ENCODE data around the gene AAMDC. TPM values are rescaled to one million over a fixed set of nuclear protein-coding genes. Genes with fewer than 3 reads are reported as not detected.
"Not testable (repeated sequence)": the region's sequence is repeated elsewhere in the genome, so short reads cannot be mapped to it uniquely, and the experiment has no call there.

The AAMDC gene
- total RNA-seq, 6 experiments from 2014 or later: 33.3 to 48.5 (median 39.5) TPM

- no peak for DNase-seq
- peaks cover 33% of the 10 kb centered on the region for H3K4me1 Mint-ChIP-seq (ENCODE audit: low read depth)
- peaks cover 20% of the 10 kb centered on the region; the same call in 1 of the 2 replicates for H3K36me3 Mint-ChIP-seq (ENCODE audit: low read depth)
- no peak overlapping the region for H3K4me3 Mint-ChIP-seq
- TF ChIP-seq CTCF (IDR thresholded peaks at IDR 0.05): no peak
- H3K27me3 Mint-ChIP-seq (ENCODE audit: insufficient read depth): no peaks in the 10 kb centered on the region
- no peaks in the 10 kb centered on the region for H3K9me3 Mint-ChIP-seq
- no peak overlapping the region for H3K27ac Mint-ChIP-seq
These were observed 55.1 kb downstream of the AAMDC start for GRCh38 chr11:77876045-77876444.

DNA sequence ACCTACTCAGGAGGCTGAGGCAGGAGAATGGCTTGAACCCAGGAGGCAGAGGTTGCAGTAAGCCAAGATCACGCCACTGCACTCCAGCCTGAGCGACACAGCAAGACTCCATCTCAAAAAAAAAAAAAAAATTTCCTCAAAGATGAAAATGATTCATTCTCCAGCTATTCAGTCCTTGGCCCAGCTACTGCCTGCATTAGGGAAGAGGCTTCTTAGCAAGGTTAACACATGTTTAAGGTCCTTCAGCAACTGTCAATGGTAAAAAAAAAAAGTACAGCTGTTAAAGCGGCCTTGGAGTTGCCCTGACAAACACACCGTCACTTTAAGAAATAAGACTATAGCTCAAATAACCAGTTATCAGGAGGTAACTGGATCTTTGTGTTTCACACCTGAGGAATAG, 57.3 kb downstream of the AAMDC start:
- not testable (repeated sequence) for H3K4me3 Mint-ChIP-seq; H3K9me3 Mint-ChIP-seq; H3K27me3 Mint-ChIP-seq (ENCODE audit: insufficient read depth)
- Mint-ChIP-seq H3K4me1 (ENCODE audit: low read depth) (peaks cover 33% of the 10 kb centered on the region), H3K36me3 (ENCODE audit: low read depth) (peaks cover 13% of the 10 kb centered on the region; the same call in 1 of the 2 replicates), H3K27ac (peak overlapping the region; percentile 49)
- peak; percentile 68 for DNase-seq

DNA sequence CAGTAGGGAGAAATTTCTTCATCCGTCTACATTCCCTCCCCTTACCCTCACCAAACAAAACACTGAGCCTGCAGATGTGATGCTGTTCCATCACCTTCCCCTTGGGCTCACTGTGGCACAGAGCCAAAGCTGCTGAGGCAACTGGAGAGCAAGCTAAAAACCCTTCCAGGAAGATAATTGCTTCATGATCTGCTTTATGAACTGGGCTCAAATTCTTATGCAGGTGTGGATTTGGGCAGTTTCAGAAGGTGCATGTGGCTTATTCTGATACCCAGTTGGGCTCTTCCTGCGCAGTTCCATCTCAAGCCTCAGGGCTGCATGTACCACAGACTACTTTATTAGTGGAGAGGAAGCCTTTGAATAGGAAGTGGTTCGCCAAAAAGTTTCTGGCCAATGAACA, 58.3 kb downstream of the AAMDC start:
- H3K36me3 Mint-ChIP-seq (ENCODE audit: low read depth): peaks cover 18% of the 10 kb centered on the region; the same call in 1 of the 2 replicates
- H3K27me3 Mint-ChIP-seq (ENCODE audit: insufficient read depth): no peaks in the 10 kb centered on the region
- DNase-seq: no peak
- TF ChIP-seq CTCF (IDR thresholded peaks at IDR 0.05): peak; percentile 25; the same call in 1 of the 2 replicates
- no peak overlapping the region for H3K4me3 Mint-ChIP-seq
- H3K4me1 Mint-ChIP-seq (ENCODE audit: low read depth): peaks cover 37% of the 10 kb centered on the region
- no peaks in the 10 kb centered on the region for H3K9me3 Mint-ChIP-seq
- peak overlapping the region; percentile 36; the same call in 1 of the 2 replicates for H3K27ac Mint-ChIP-seq

- no peak overlapping the region for H3K27ac Mint-ChIP-seq
- H3K4me3 Mint-ChIP-seq: no peak overlapping the region
- no peak for DNase-seq
These were observed 61.5 kb downstream of the AAMDC start for GRCh38 chr11:77882396-77882795.

DNA sequence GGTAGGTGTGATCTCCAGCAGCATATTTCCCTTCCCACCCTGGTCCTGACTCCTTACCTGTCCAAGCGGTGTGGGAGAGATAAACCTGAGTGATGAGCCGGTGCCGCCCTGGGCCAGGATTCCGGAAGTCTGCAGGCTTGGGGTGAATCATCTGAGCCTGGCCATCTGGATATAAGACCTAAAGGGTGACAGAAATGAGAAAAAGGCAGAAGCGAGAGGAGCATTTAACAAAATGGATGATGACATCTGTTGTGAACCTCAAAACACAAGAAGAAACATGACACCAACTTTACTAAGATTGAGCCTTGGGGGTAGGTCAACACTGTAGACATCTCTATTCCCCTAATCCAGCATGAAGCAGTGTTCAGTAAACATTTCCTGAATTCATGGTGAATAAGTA, 62.8 kb downstream of the AAMDC start:
- peaks cover 31% of the 10 kb centered on the region for H3K4me1 Mint-ChIP-seq (ENCODE audit: low read depth)
- no peaks in the 10 kb centered on the region for H3K9me3 Mint-ChIP-seq
- no peak for TF ChIP-seq CTCF (IDR thresholded peaks at IDR 0.05)
- H3K27me3 Mint-ChIP-seq (ENCODE audit: insufficient read depth): no peaks in the 10 kb centered on the region
- no peak for DNase-seq
- no peak overlapping the region for H3K4me3 Mint-ChIP-seq
- H3K27ac Mint-ChIP-seq: peak overlapping the region; percentile 64; the same call in 1 of the 2 replicates
- peaks cover 13% of the 10 kb centered on the region; the same call in 1 of the 2 replicates for H3K36me3 Mint-ChIP-seq (ENCODE audit: low read depth)

More at GRCh38 chr11:77882396-77882795, 61.5 kb downstream of the AAMDC start:
- no peak for TF ChIP-seq CTCF (IDR thresholded peaks at IDR 0.05)
- H3K9me3 Mint-ChIP-seq: no peaks in the 10 kb centered on the region
- peaks cover 41% of the 10 kb centered on the region for H3K4me1 Mint-ChIP-seq (ENCODE audit: low read depth)
- H3K27me3 Mint-ChIP-seq (ENCODE audit: insufficient read depth): no peaks in the 10 kb centered on the region
- peaks cover 14% of the 10 kb centered on the region; the same call in 1 of the 2 replicates for H3K36me3 Mint-ChIP-seq (ENCODE audit: low read depth)

DNA sequence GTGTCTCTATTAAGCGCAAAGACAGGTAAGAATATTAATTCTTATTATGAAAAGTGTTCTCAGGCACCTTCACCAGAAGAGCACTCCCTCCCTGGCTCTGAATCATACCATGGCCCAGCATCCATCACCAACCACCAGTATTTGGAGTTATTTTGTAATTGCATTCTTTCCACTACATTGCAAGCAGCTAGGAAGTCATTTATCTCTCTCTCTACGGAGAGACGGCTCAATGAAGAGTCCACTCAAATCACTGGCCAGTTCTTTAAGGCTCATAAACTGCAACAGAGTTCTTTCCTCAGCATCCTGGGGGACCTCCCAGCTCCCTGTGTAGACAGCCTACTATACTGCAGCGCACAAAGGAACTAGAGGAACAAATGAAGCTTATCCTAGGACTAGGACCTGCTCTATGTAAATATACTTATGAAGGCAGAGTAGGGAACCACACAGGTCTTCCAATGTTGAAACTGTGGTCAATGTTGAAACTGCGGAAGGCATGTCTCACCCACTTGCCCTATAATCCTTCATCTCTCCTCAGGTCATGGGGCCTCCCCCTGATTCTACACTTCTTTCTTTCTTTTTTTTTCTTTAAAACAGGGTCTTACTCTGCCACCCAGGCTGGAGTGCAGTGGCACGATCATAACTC, 63.4 kb downstream of the AAMDC start:
- DNase-seq: peak; percentile 60
- H3K4me3 Mint-ChIP-seq: no peak overlapping the region
- no peak for TF ChIP-seq CTCF (IDR thresholded peaks at IDR 0.05)
- peak overlapping the region; percentile 65; the same call in 1 of the 2 replicates for H3K27ac Mint-ChIP-seq
- peaks cover 25% of the 10 kb centered on the region for H3K4me1 Mint-ChIP-seq (ENCODE audit: low read depth)
- H3K9me3 Mint-ChIP-seq: no peaks in the 10 kb centered on the region
- H3K36me3 Mint-ChIP-seq (ENCODE audit: low read depth): peaks cover 8% of the 10 kb centered on the region; the same call in 1 of the 2 replicates
- no peaks in the 10 kb centered on the region for H3K27me3 Mint-ChIP-seq (ENCODE audit: insufficient read depth)
